ENCODE measurements around the gene PFKFB3.

The PFKFB3 gene

DNA sequence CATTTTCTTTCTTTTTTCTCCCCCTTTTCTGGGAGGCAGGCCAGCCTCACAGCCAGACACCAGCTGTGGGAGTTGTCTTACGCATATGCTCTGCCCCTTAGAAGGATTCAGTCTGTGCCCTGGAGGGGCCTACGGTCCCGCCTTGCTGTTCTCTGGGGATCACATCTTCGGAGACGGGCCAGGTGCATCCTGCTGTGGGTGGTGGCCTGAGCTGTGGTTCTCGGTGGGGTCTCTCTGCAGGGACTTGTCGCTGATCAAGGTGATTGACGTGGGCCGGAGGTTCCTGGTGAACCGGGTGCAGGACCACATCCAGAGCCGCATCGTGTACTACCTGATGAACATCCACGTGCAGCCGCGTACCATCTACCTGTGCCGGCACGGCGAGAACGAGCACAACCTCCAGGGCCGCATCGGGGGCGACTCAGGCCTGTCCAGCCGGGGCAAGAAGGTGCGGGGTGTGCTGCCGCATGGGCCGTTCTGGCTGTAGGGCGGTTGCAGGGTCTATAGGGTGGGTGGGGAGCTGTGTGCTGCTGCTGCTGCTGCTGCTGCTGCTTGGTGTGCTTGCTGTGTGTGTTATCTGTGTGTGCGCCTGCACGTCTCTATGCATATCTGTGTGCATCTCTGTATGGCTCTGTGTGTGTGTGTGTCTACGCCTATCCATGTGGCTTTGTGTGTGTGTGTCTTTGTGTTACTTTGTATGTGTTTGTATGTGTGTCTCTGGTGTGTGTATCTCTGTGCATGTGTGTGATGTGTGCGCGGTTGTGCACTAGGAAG, 17.9 kb downstream of the PFKFB3 start:
- Histone ChIP-seq H3K27ac (replicated peaks) (no peak overlapping the region), H3K27me3 (ENCODE audit: insufficient read depth, poor library complexity, severe bottlenecking) (no peaks in the 10 kb centered on the region), H3K4me3 (replicated peaks; ENCODE audit: insufficient read depth, low read length) (no peak overlapping the region)
- TF ChIP-seq, protein P1, sequence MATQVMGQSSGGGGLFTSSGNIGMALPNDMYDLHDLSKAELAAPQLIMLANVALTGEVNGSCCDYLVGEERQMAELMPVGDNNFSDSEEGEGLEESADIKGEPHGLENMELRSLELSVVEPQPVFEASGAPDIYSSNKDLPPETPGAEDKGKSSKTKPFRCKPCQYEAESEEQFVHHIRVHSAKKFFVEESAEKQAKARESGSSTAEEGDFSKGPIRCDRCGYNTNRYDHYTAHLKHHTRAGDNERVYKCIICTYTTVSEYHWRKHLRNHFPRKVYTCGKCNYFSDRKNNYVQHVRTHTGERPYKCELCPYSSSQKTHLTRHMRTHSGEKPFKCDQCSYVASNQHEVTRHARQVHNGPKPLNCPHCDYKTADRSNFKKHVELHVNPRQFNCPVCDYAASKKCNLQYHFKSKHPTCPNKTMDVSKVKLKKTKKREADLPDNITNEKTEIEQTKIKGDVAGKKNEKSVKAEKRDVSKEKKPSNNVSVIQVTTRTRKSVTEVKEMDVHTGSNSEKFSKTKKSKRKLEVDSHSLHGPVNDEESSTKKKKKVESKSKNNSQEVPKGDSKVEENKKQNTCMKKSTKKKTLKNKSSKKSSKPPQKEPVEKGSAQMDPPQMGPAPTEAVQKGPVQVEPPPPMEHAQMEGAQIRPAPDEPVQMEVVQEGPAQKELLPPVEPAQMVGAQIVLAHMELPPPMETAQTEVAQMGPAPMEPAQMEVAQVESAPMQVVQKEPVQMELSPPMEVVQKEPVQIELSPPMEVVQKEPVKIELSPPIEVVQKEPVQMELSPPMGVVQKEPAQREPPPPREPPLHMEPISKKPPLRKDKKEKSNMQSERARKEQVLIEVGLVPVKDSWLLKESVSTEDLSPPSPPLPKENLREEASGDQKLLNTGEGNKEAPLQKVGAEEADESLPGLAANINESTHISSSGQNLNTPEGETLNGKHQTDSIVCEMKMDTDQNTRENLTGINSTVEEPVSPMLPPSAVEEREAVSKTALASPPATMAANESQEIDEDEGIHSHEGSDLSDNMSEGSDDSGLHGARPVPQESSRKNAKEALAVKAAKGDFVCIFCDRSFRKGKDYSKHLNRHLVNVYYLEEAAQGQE (IDR thresholded peaks at IDR 0.05; ENCODE audit: insufficient replicate concordance, low read depth): no peak
- TF ChIP-seq, protein P2, sequence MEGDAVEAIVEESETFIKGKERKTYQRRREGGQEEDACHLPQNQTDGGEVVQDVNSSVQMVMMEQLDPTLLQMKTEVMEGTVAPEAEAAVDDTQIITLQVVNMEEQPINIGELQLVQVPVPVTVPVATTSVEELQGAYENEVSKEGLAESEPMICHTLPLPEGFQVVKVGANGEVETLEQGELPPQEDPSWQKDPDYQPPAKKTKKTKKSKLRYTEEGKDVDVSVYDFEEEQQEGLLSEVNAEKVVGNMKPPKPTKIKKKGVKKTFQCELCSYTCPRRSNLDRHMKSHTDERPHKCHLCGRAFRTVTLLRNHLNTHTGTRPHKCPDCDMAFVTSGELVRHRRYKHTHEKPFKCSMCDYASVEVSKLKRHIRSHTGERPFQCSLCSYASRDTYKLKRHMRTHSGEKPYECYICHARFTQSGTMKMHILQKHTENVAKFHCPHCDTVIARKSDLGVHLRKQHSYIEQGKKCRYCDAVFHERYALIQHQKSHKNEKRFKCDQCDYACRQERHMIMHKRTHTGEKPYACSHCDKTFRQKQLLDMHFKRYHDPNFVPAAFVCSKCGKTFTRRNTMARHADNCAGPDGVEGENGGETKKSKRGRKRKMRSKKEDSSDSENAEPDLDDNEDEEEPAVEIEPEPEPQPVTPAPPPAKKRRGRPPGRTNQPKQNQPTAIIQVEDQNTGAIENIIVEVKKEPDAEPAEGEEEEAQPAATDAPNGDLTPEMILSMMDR (IDR thresholded peaks at IDR 0.05; ENCODE audit: insufficient read depth, low read length): no peak
- TF ChIP-seq SPI1 (IDR thresholded peaks at IDR 0.05; ENCODE audit: borderline replicate concordance, low read depth) (no peak), POLR2AphosphoS5 (IDR thresholded peaks at IDR 0.05; ENCODE audit: low read depth) (no peak), GABPA (IDR thresholded peaks at IDR 0.05; ENCODE audit: low read depth) (no peak)
- no peak for DNase-seq (ENCODE audit: low read depth in 1 of 2, low spot score in 1 of 2)

DNA sequence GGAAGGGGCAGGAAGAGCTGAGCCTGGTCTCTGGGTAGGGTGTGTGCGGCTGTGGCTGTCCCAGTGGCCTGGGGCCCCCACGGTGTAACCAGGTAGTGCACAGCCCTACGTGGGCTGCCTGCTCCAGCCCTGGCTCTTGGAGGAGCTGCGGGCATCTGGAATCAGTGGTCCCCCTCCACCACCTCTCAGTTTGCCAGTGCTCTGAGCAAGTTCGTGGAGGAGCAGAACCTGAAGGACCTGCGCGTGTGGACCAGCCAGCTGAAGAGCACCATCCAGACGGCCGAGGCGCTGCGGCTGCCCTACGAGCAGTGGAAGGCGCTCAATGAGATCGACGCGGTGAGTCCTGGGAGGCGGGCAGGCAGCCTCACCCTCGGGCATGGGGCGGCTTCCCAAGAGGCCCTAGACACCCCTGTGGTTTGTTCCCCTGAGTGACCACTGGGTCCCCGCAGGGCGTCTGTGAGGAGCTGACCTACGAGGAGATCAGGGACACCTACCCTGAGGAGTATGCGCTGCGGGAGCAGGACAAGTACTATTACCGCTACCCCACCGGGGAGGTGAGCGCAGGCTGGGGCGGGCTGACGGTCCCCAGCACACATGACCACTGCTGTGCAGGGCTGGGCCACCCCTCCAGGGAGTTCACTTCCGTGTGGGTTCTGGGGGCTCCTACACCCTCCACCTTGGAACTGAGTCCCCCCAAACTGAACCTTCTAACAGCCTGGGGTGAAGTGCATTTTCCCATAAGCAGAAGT, 18.6 kb downstream of the PFKFB3 start:
- no peak for TF ChIP-seq SPI1 (IDR thresholded peaks at IDR 0.05; ENCODE audit: borderline replicate concordance, low read depth)
- TF ChIP-seq, protein P1 (IDR thresholded peaks at IDR 0.05; ENCODE audit: insufficient replicate concordance, low read depth): no peak
- no peak for TF ChIP-seq POLR2AphosphoS5 (IDR thresholded peaks at IDR 0.05; ENCODE audit: low read depth)
- TF ChIP-seq GABPA (IDR thresholded peaks at IDR 0.05; ENCODE audit: low read depth): no peak
- TF ChIP-seq, protein P2 (IDR thresholded peaks at IDR 0.05; ENCODE audit: insufficient read depth, low read length): no peak
- Histone ChIP-seq H3K4me3 (replicated peaks; ENCODE audit: insufficient read depth, low read length) (no peak overlapping the region), H3K27ac (replicated peaks) (no peak overlapping the region), H3K27me3 (ENCODE audit: insufficient read depth, poor library complexity, severe bottlenecking) (no peaks in the 10 kb centered on the region)
- no peak for DNase-seq (ENCODE audit: low read depth in 1 of 2, low spot score in 1 of 2)

DNA sequence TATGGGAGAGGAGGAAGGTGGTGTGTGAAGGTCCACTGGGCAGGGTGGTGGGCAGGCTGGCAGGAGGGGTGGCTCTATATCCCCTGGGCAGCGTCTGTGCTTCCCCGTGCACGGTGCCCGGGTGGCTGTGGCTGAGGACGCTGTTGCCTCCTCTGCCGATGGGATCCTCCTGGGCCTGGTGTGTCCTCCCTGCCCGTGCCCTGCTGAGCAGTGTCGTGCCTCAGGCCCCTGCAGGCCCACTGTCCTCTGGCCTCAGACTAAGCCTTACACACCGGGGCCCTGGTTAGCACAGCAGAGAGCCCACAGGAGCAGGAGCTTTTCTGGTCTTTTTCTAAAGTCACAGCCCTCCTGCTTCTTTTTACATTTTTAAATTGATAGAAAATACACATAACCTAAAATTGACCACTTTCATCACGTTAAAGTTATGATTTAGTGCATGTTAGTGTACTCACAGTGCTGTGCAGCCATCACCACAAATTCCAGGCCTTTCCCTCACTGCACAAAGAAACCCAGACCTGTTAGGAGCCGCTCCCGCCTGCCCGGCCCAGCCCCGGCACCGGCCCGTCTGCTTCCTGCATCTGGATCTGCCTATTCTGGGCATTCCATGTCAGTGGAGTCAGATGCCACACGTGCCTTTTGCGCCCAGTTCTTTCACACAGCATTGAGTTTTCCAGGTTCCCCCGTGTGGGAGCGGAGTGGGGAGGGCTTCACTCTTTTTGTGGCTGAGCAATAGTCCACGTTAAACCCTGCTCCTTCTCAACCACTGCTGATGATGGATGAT, 19.4 kb downstream of the PFKFB3 start:
- Histone ChIP-seq H3K27ac (replicated peaks) (no peak overlapping the region), H3K27me3 (ENCODE audit: insufficient read depth, poor library complexity, severe bottlenecking) (no peaks in the 10 kb centered on the region), H3K4me3 (replicated peaks; ENCODE audit: insufficient read depth, low read length) (no peak overlapping the region)
- TF ChIP-seq SPI1 (IDR thresholded peaks at IDR 0.05; ENCODE audit: borderline replicate concordance, low read depth) (no peak), GABPA (IDR thresholded peaks at IDR 0.05; ENCODE audit: low read depth) (no peak), POLR2AphosphoS5 (IDR thresholded peaks at IDR 0.05; ENCODE audit: low read depth) (no peak)
- TF ChIP-seq, protein P1 (IDR thresholded peaks at IDR 0.05; ENCODE audit: insufficient replicate concordance, low read depth): no peak
- TF ChIP-seq, protein P2 (IDR thresholded peaks at IDR 0.05; ENCODE audit: insufficient read depth, low read length): no peak
- DNase-seq (ENCODE audit: low read depth in 1 of 2, low spot score in 1 of 2): no peak

Data from HL-60 (cell line).